Measurements from ENCODE around the gene LMOD1.

Gene LMOD1

GRCh38 chr1:201939148-201939547, 7.2 kb downstream of the LMOD1 start:
- no peak overlapping the region for H3K4me3 ChIP-seq (ENCODE audit: low read depth, low read length)
- no peak for TF ChIP-seq CTCF (IDR thresholded peaks at IDR 0.05; ENCODE audit: borderline replicate concordance, insufficient read depth, low read depth, low read length)

DNA sequence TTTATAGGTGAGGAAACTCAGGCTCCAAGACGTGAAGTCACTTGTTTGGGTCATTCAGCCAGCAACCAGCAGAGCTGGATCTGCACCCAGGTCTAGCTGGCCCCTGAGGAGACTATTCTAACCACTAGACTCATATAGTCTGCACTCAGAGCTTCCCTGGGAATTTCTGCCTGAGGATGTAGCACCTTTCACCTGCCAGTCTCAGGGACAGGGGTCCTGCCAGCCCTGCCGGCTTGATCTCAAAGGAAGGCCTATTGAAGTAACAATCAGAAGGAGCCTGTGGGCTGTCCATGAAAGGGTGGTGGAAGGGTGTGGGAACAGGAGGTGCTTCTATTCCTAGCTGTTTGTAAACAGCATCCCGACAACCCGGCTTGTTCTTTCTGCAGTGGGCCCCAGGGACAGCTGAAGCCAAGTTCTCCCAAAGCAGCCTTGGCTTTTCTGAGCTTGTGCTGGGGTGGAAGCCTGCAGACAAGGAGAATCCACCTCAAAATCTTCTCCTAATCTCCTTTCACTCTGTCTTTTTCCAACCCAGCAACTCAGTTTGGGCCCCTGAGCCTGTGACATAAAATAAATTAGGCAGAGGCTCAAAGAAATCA, 7.8 kb downstream of the LMOD1 start:
- TF ChIP-seq CTCF (IDR thresholded peaks at IDR 0.05; ENCODE audit: borderline replicate concordance, insufficient read depth, low read depth, low read length), result no peak
- no peak overlapping the region for H3K4me3 ChIP-seq (ENCODE audit: low read depth, low read length)

GRCh38 chr1:201937624-201938213, 8.6 kb downstream of the LMOD1 start:
- H3K4me3 ChIP-seq (ENCODE audit: low read depth, low read length), result no peak overlapping the region
- TF ChIP-seq CTCF (IDR thresholded peaks at IDR 0.05; ENCODE audit: borderline replicate concordance, insufficient read depth, low read depth, low read length), result no peak

- TF ChIP-seq CTCF (IDR thresholded peaks at IDR 0.05; ENCODE audit: borderline replicate concordance, insufficient read depth, low read depth, low read length), result no peak
- no peak overlapping the region for H3K4me3 ChIP-seq (ENCODE audit: low read depth, low read length)
Measured at GRCh38 chr1:201933840-201934430, 12.4 kb downstream of the LMOD1 start.

GRCh38 chr1:201930803-201931202, 15.5 kb downstream of the LMOD1 start:
- H3K4me3 ChIP-seq (ENCODE audit: low read depth, low read length), result no peak overlapping the region
- TF ChIP-seq CTCF (IDR thresholded peaks at IDR 0.05; ENCODE audit: borderline replicate concordance, insufficient read depth, low read depth, low read length), result no peak

DNA sequence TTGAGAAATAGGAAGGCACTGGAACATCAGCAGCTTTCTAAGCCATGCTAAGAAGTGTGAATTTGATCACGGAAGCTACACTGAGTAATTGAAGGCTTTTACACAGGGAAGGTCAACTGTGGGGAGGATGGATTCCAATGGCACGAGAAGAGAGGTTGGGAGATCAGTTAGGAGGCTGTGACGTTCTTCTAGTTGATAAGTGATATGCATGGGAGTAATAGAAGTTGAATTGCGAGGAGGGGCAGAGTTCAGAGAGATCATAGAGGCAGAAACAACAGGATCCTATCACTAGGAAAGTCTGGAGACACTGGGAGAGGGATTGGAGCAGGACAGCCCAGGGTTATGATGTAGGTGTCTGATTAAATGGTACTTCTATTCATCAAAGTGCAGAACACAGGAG, 16.2 kb downstream of the LMOD1 start:
- TF ChIP-seq CTCF (IDR thresholded peaks at IDR 0.05; ENCODE audit: borderline replicate concordance, insufficient read depth, low read depth, low read length), result no peak
- no peak overlapping the region for H3K4me3 ChIP-seq (ENCODE audit: low read depth, low read length)

- no peak overlapping the region for H3K4me3 ChIP-seq (ENCODE audit: low read depth, low read length)
- TF ChIP-seq CTCF (IDR thresholded peaks at IDR 0.05; ENCODE audit: borderline replicate concordance, insufficient read depth, low read depth, low read length), result no peak
Measured at GRCh38 chr1:201928266-201928665, 18.1 kb downstream of the LMOD1 start.
